HEK293 (cell line): ENCODE data around the gene DKKL1.
A peak's percentile ranks its signal among the peaks of the same experiment; 100 is the strongest.

ENCODE experiments used
- CTCF ChIA-PET: fragments of 350-600 bp; formaldehyde crosslinking; extraction: SDS; loops from one replicate; lab custom pipeline; 2021; ENCODE audit warnings: antibody characterized with exemption; lab: Yijun Ruan, JAX
- POLR2A ChIA-PET: fragments of 300-600 bp; formaldehyde crosslinking; extraction: SDS; loops from one replicate; lab custom pipeline; 2020; ENCODE audit warnings: antibody characterized with exemption, inconsistent platforms; lab: Yijun Ruan, JAX
- H3K27ac ChIP-seq: fragments of 200-500 bp; sonication (Bioruptor generic); 2 replicates; pipeline ENCODE4 v1.5.1; 2014; ENCODE audit warnings: low read depth, low read length, control low read depth, inconsistent platforms; ENCODE audit errors: extremely low read depth
- H3K36me3 ChIP-seq, 2 experiments: fragments of 200-500 bp in 1 of 2; sonication (Bioruptor generic) in 1 of 2; 1 replicate in 1 of 2; 2 replicates in 1 of 2; pipeline ENCODE4 v1.5.1; 2014 to 2017; ENCODE audit warnings: inconsistent platforms in 2 of 2, low read length in 2 of 2; ENCODE audit not compliant: control insufficient read depth in 2 of 2, insufficient read depth in 1 of 2
- H3K4me1 ChIP-seq: fragments of 200-500 bp; sonication (Bioruptor generic); 2 replicates; pipeline ENCODE4 v1.5.1; 2014; ENCODE audit warnings: mild to moderate bottlenecking, low read length, inconsistent platforms; ENCODE audit not compliant: control insufficient read depth, insufficient read depth
- H3K4me3 ChIP-seq: 2 replicates; pipeline ENCODE4 v1.5.1; 2011; ENCODE audit warnings: low read depth, mild to moderate bottlenecking, control low read depth, low read length, moderate library complexity
- H3K9me3 ChIP-seq: fragments of 200-500 bp; sonication (Bioruptor generic); 2 replicates; pipeline ENCODE4 v1.5.1; 2014; ENCODE audit warnings: low read depth, low read length, inconsistent platforms; ENCODE audit not compliant: control insufficient read depth, insufficient read depth
- EGR2 ChIP-seq: fragments of 450-650 bp; formaldehyde crosslinking; IDR thresholded peaks from 2 replicates; pipeline ENCODE4 v1.5.1; 2016; ENCODE audit warnings: low read depth, missing biosample characterization, missing genetic modification characterization
- FEZF1 ChIP-seq: fragments of 450-650 bp; formaldehyde crosslinking; IDR thresholded peaks from 2 replicates; pipeline ENCODE4 v1.5.1; 2016; ENCODE audit warnings: missing biosample characterization, missing genetic modification characterization
- GLIS1 ChIP-seq: fragments of 450-650 bp; formaldehyde crosslinking; IDR thresholded peaks from 2 replicates; pipeline ENCODE4 v1.5.1; 2016; ENCODE audit warnings: missing biosample characterization, missing genetic modification characterization
- KLF8 ChIP-seq: fragments of 450-650 bp; formaldehyde crosslinking; IDR thresholded peaks from 2 replicates; pipeline ENCODE4 v1.5.1; 2016; ENCODE audit warnings: missing biosample characterization, missing genetic modification characterization
- MZF1 ChIP-seq: fragments of 450-650 bp; formaldehyde crosslinking; IDR thresholded peaks from 2 replicates; pipeline ENCODE4 v1.5.1; 2017; ENCODE audit warnings: missing biosample characterization, missing genetic modification characterization, borderline replicate concordance
- OSR2 ChIP-seq: fragments of 450-650 bp; formaldehyde crosslinking; IDR thresholded peaks from 2 replicates; pipeline ENCODE4 v1.5.1; 2016; ENCODE audit warnings: missing biosample characterization, missing genetic modification characterization
- SP7 ChIP-seq: fragments of 450-650 bp; formaldehyde crosslinking; IDR thresholded peaks from 2 replicates; pipeline ENCODE4 v1.5.1; 2016; ENCODE audit warnings: missing biosample characterization, missing genetic modification characterization
- WT1 ChIP-seq: fragments of 450-650 bp; formaldehyde crosslinking; IDR thresholded peaks from 2 replicates; pipeline ENCODE4 v1.5.1; 2016; ENCODE audit warnings: missing biosample characterization, missing genetic modification characterization
- ZBTB20 ChIP-seq: fragments of 450-650 bp; formaldehyde crosslinking; IDR thresholded peaks from 2 replicates; pipeline ENCODE4 v1.5.1; 2016; ENCODE audit warnings: missing biosample characterization, missing genetic modification characterization
- ZFHX2 ChIP-seq: fragments of 450-650 bp; formaldehyde crosslinking; conservative IDR thresholded peaks from 2 replicates; pipeline ENCODE4 v1.5.1; 2016; ENCODE audit warnings: missing biosample characterization, missing genetic modification characterization
- ZNF335 ChIP-seq: fragments of 450-650 bp; formaldehyde crosslinking; conservative IDR thresholded peaks from 2 replicates; pipeline ENCODE4 v1.5.1; 2016; ENCODE audit warnings: missing biosample characterization, missing genetic modification characterization
- ZNF366 ChIP-seq: fragments of 450-650 bp; formaldehyde crosslinking; conservative IDR thresholded peaks from 2 replicates; pipeline ENCODE4 v1.5.1; 2016; ENCODE audit warnings: missing biosample characterization, missing genetic modification characterization
- ZNF423 ChIP-seq: fragments of 450-650 bp; formaldehyde crosslinking; IDR thresholded peaks from 2 replicates; pipeline ENCODE4 v1.5.1; 2016; ENCODE audit warnings: missing biosample characterization, missing genetic modification characterization
- ZNF433 ChIP-seq: fragments of 450-650 bp; formaldehyde crosslinking; IDR thresholded peaks from 2 replicates; pipeline ENCODE4 v1.5.1; 2016; ENCODE audit warnings: missing biosample characterization, missing genetic modification characterization, low read depth
- ZNF549 ChIP-seq: fragments of 450-650 bp; IDR thresholded peaks from 2 replicates; pipeline ENCODE4 v1.5.1; 2018; ENCODE audit warnings: missing biosample characterization, missing genetic modification characterization, mild to moderate bottlenecking, inconsistent platforms, moderate library complexity
- ZNF558 ChIP-seq: fragments of 450-650 bp; formaldehyde crosslinking; IDR thresholded peaks from 2 replicates; pipeline ENCODE4 v1.5.1; 2016; ENCODE audit warnings: missing biosample characterization, missing genetic modification characterization
- ZNF629 ChIP-seq: fragments of 450-650 bp; formaldehyde crosslinking; IDR thresholded peaks from 2 replicates; pipeline ENCODE4 v1.5.1; 2017; ENCODE audit warnings: missing biosample characterization, missing genetic modification characterization
- ZSCAN30 ChIP-seq: fragments of 450-650 bp; IDR thresholded peaks from 2 replicates; pipeline ENCODE4 v1.5.1; 2018; ENCODE audit warnings: missing biosample characterization, mild to moderate bottlenecking, missing genetic modification characterization, moderate library complexity
- TF ChIP-seq, protein P1 (sequence below): fragments of 450-650 bp; formaldehyde crosslinking; IDR thresholded peaks from 2 replicates; pipeline ENCODE4 v1.5.1; 2017; ENCODE audit warnings: missing biosample characterization, missing genetic modification characterization
- TF ChIP-seq, protein P2 (sequence below): fragments of 450-650 bp; formaldehyde crosslinking; IDR thresholded peaks from 2 replicates; pipeline ENCODE4 v1.5.1; 2016; ENCODE audit warnings: missing biosample characterization, missing genetic modification characterization
- TF ChIP-seq, protein P3 (sequence below): fragments of 450-650 bp; formaldehyde crosslinking; IDR thresholded peaks from 2 replicates; pipeline ENCODE4 v1.5.1; 2016; ENCODE audit warnings: missing biosample characterization, missing genetic modification characterization
- TF ChIP-seq, protein P4 (sequence below): fragments of 450-650 bp; formaldehyde crosslinking; IDR thresholded peaks from 2 replicates; pipeline ENCODE4 v1.5.1; 2016; ENCODE audit warnings: missing biosample characterization, missing genetic modification characterization
- TF ChIP-seq, protein P5 (sequence below): fragments of 450-650 bp; formaldehyde crosslinking; IDR thresholded peaks from 2 replicates; pipeline ENCODE4 v1.5.1; 2016; ENCODE audit warnings: missing biosample characterization, missing genetic modification characterization

Gene DKKL1

DNA sequence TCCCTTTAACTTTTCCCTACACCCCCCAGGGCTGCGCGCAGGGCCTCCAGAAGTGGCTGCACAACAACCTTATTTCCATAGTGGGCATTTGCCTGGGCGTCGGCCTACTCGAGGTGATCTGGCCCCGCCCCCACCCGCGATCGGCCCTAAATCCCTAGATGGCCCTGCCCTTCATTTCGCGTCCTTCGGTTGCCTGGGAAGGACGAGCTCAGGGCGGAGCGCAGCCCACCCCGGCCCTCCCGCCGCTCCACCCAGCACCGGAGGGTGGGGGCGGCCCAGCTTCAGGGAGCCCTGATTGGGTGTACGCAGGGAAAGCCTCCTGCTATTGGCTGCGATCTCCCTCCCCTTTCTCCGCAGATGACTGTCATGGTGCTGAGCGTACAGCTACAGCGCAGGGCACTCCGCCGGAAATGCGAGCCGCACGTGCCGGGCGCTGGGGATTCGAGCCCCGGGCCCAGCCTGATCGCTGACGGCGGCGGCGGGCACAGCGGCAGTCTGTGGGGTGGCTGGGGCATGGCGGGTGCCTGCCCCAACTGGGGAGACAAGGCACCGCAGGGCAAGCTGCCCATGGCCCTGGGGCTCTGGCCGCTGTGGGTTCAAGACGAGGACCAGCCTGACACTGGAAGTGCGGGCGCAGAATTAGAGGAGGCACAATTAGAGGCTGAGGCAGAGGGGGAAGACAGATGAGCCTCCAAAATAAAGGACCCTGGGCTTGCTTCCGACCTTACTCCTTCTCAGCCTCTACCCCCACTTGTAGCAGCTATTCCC, 24.2 kb upstream of the DKKL1 start (continued):
- TF ChIP-seq, protein P1, sequence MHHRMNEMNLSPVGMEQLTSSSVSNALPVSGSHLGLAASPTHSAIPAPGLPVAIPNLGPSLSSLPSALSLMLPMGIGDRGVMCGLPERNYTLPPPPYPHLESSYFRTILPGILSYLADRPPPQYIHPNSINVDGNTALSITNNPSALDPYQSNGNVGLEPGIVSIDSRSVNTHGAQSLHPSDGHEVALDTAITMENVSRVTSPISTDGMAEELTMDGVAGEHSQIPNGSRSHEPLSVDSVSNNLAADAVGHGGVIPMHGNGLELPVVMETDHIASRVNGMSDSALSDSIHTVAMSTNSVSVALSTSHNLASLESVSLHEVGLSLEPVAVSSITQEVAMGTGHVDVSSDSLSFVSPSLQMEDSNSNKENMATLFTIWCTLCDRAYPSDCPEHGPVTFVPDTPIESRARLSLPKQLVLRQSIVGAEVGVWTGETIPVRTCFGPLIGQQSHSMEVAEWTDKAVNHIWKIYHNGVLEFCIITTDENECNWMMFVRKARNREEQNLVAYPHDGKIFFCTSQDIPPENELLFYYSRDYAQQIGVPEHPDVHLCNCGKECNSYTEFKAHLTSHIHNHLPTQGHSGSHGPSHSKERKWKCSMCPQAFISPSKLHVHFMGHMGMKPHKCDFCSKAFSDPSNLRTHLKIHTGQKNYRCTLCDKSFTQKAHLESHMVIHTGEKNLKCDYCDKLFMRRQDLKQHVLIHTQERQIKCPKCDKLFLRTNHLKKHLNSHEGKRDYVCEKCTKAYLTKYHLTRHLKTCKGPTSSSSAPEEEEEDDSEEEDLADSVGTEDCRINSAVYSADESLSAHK (tag by site-specific recombination): no peak
- TF ChIP-seq KLF8 (tag by site-specific recombination): peak; percentile 60
- TF ChIP-seq, protein P2, sequence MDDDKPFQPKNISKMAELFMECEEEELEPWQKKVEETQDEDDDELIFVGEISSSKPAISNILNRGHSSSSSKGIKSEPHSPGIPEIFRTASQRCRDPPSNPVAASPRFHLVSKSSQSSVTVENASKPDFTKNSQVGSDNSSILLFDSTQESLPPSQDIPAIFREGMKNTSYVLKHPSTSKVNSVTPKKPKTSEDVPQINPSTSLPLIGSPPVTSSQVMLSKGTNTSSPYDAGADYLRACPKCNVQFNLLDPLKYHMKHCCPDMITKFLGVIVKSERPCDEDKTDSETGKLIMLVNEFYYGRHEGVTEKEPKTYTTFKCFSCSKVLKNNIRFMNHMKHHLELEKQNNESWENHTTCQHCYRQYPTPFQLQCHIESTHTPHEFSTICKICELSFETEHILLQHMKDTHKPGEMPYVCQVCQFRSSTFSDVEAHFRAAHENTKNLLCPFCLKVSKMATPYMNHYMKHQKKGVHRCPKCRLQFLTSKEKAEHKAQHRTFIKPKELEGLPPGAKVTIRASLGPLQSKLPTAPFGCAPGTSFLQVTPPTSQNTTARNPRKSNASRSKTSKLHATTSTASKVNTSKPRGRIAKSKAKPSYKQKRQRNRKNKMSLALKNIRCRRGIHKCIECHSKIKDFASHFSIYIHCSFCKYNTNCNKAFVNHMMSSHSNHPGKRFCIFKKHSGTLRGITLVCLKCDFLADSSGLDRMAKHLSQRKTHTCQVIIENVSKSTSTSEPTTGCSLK (tag by site-specific recombination): no peak

DNA sequence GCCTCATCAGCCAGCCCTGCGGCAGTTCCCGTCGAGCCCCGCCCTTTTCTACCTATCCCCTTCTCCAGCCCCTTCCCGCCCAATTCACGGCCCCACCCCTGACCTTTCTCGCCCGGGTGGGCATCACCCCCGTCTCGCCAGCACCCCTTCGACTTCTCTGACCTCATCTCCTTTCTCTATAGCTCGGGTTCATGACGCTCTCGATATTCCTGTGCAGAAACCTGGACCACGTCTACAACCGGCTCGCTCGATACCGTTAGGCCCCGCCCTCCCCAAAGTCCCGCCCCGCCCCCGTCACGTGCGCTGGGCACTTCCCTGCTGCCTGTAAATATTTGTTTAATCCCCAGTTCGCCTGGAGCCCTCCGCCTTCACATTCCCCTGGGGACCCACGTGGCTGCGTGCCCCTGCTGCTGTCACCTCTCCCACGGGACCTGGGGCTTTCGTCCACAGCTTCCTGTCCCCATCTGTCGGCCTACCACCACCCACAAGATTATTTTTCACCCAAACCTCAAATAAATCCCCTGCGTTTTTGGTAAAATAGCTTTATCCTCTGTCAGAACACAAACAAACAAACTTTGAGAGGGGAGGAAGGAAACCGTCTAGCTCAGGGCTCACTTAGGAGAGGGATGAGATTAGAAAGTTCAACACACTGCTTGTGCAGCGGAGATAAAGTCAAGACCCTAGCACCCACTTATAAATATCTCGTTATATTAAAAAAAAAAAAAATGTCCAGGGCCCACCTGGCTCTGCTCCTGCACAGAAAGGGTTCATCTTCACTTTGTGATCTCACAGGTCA, 23.4 kb upstream of the DKKL1 start:
- Histone ChIP-seq H3K4me3 (no peak overlapping the region), H3K4me1 (peaks cover 7% of the 10 kb centered on the region; the same call in 1 of the 2 replicates), H3K9me3 (no peaks in the 10 kb centered on the region), H3K36me3 (peaks cover 11 to 44% of the 10 kb centered on the region in 2 experiments), H3K27ac (peak overlapping the region; percentile 29; the same call in 1 of the 2 replicates)
- CTCF ChIA-PET: interaction anchor here (1.4 to 1.8 kb wide), 2 partner anchors 12 to 39 kb away, joined by 6 to 7 read pairs; no protein-coding TSS in a partner anchor
- POLR2A ChIA-PET: interaction anchor here (1.1 kb wide), 1 partner anchor 25 kb away, joined by 6 read pairs; no protein-coding TSS in a partner anchor
- TF ChIP-seq OSR2 (tag by site-specific recombination): peak; percentile 59
- TF ChIP-seq ZFHX2: peak; percentile 94
- TF ChIP-seq ZNF629 (tag by site-specific recombination): 0 out of 2 replicates have a peak, but pooled peaks have one; percentile 26
- TF ChIP-seq ZNF335 (tag by site-specific recombination): peak; percentile 57; the same call in 1 of the 2 replicates
- TF ChIP-seq, protein P3, sequence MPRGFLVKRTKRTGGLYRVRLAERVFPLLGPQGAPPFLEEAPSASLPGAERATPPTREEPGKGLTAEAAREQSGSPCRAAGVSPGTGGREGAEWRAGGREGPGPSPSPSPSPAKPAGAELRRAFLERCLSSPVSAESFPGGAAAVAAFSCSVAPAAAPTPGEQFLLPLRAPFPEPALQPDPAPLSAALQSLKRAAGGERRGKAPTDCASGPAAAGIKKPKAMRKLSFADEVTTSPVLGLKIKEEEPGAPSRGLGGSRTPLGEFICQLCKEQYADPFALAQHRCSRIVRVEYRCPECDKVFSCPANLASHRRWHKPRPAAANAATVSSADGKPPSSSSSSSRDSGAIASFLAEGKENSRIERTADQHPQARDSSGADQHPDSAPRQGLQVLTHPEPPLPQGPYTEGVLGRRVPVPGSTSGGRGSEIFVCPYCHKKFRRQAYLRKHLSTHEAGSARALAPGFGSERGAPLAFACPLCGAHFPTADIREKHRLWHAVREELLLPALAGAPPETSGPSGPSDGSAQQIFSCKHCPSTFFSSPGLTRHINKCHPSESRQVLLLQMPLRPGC (tag by site-specific recombination): peak; percentile 66; the same call in 1 of the 2 replicates
- peak; percentile 83 for TF ChIP-seq EGR2
- 0 out of 2 replicates have a peak, but pooled peaks have one; percentile 16 for TF ChIP-seq ZBTB20
- peak; percentile 61; the same call in 1 of the 2 replicates for TF ChIP-seq SP7 (tag by site-specific recombination)
- TF ChIP-seq KLF8 (tag by site-specific recombination): peak; percentile 55
- TF ChIP-seq ZNF558 (tag by site-specific recombination): no peak
- TF ChIP-seq GLIS1 (tag by site-specific recombination): peak; percentile 80
- peak; percentile 60 for TF ChIP-seq ZNF366
- TF ChIP-seq WT1 (tag by site-specific recombination): peak; percentile 61
- peak; percentile 93 for TF ChIP-seq MZF1 (tag by site-specific recombination)
- TF ChIP-seq, protein P4, sequence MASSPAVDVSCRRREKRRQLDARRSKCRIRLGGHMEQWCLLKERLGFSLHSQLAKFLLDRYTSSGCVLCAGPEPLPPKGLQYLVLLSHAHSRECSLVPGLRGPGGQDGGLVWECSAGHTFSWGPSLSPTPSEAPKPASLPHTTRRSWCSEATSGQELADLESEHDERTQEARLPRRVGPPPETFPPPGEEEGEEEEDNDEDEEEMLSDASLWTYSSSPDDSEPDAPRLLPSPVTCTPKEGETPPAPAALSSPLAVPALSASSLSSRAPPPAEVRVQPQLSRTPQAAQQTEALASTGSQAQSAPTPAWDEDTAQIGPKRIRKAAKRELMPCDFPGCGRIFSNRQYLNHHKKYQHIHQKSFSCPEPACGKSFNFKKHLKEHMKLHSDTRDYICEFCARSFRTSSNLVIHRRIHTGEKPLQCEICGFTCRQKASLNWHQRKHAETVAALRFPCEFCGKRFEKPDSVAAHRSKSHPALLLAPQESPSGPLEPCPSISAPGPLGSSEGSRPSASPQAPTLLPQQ (tag by site-specific recombination): peak; percentile 31; the same call in 1 of the 2 replicates
- TF ChIP-seq ZNF423 (tag by site-specific recombination): peak; percentile 95
- TF ChIP-seq ZNF433: no peak
- no peak for TF ChIP-seq ZNF549 (tag by site-specific recombination)
- TF ChIP-seq, protein P5, sequence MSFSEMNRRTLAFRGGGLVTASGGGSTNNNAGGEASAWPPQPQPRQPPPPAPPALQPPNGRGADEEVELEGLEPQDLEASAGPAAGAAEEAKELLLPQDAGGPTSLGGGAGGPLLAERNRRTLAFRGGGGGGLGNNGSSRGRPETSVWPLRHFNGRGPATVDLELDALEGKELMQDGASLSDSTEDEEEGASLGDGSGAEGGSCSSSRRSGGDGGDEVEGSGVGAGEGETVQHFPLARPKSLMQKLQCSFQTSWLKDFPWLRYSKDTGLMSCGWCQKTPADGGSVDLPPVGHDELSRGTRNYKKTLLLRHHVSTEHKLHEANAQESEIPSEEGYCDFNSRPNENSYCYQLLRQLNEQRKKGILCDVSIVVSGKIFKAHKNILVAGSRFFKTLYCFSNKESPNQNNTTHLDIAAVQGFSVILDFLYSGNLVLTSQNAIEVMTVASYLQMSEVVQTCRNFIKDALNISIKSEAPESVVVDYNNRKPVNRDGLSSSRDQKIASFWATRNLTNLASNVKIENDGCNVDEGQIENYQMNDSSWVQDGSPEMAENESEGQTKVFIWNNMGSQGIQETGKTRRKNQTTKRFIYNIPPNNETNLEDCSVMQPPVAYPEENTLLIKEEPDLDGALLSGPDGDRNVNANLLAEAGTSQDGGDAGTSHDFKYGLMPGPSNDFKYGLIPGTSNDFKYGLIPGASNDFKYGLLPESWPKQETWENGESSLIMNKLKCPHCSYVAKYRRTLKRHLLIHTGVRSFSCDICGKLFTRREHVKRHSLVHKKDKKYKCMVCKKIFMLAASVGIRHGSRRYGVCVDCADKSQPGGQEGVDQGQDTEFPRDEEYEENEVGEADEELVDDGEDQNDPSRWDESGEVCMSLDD: no peak
- peak; percentile 63 for TF ChIP-seq FEZF1 (tag by site-specific recombination)
- TF ChIP-seq ZSCAN30 (tag by site-specific recombination): peak; percentile 54; the same call in 1 of the 2 replicates
